ENCODE measurements around the gene TFF3. TPM values are rescaled to one million over a fixed set of nuclear protein-coding genes. Genes with fewer than 3 reads are reported as not detected.

TFF3 gene
- total and polyA plus RNA-seq, 2 of the 4 experiments (the other 2 are of a cell fraction), result not detected

DNA sequence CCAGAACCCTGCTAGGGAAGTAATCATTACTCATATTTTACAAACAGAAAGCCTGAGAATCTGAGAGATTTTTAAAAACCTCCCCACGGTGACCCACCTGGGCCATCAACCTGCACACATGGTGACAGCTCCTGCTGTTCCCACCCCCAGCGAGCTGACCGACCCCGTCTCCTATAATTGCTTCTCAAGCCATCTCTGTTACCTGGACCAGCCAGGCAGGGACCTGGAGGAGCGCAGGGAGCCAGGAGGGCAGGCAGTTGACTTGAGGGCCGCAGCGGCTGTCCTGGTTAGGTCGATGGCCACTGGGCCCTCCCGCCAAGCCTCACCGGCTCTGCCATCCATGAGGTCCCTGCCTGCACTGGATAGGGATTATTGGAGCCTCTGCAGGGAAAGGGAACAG, 27.9 kb upstream of the TFF3 start:
- Histone ChIP-seq H3K23ac (ENCODE audit: low read depth, low read length) (no peak overlapping the region), H3K4me2 (ENCODE audit: low read depth, low read length) (no peak overlapping the region), H2BK15ac (ENCODE audit: low read depth, low read length) (no peak overlapping the region), H3K4me3 (ENCODE audit: insufficient read depth, low read depth, low read length) (no peak overlapping the region), H3K27me3 (ENCODE audit: control insufficient read depth, insufficient read depth, low read length) (peaks cover 16% of the 10 kb centered on the region), H3K4me1 (ENCODE audit: control insufficient read depth, insufficient read depth, low read length) (no peaks in the 10 kb centered on the region), H3K79me1 (ENCODE audit: low read depth in 1 of 2, low read length in 2 of 2) (no peaks in the 10 kb centered on the region), H3K9me1 (ENCODE audit: insufficient read depth, low read length) (no peaks in the 10 kb centered on the region; the same call in 1 of the 2 replicates), H2AK5ac (ENCODE audit: low read depth, low read length) (no peak overlapping the region), H2BK20ac (ENCODE audit: low read depth, low read length) (no peak overlapping the region), H3K4ac (ENCODE audit: low read depth, low read length) (no peak overlapping the region), H3K36me3 (ENCODE audit: control insufficient read depth, insufficient read depth, low read length) (no peaks in the 10 kb centered on the region), H3K18ac (ENCODE audit: low read depth, low read length) (no peak overlapping the region), H3K56ac (ENCODE audit: extremely low read depth, insufficient read depth, low read length) (no peak overlapping the region), H2AK9ac (replicated peaks; ENCODE audit: low read depth, low read length, poor library complexity) (no peak overlapping the region), H4K91ac (ENCODE audit: insufficient read depth, low read depth, low read length) (no peak overlapping the region), H2AFZ (replicated peaks; ENCODE audit: low read length, poor library complexity) (no peak overlapping the region), H3K9me3 (ENCODE audit: control insufficient read depth, insufficient read depth, low read length) (no peaks in the 10 kb centered on the region), H3K14ac (replicated peaks; ENCODE audit: low read depth, low read length) (no peak overlapping the region), H3K9ac (ENCODE audit: low read depth, low read length) (no peak overlapping the region), H4K5ac (ENCODE audit: low read depth, low read length) (no peak overlapping the region), H3K27ac (ENCODE audit: insufficient read depth, low read length) (no peak overlapping the region), H2BK120ac (ENCODE audit: low read depth, low read length) (no peak overlapping the region), H4K20me1 (ENCODE audit: insufficient read depth, low read length) (no peaks in the 10 kb centered on the region), H4K8ac (ENCODE audit: low read depth in 2 of 2, low read length in 2 of 2) (no peak overlapping the region), H2BK5ac (ENCODE audit: low read depth, low read length, poor library complexity, severe bottlenecking) (no peak overlapping the region)
- no peak for DNase-seq
- no peak for ATAC-seq (ENCODE audit: low read depth)
- CTCF ChIA-PET, result no interaction called here
- dilution Hi-C loops (cut with HindIII; ENCODE audit: low sequenced_read_pairs, unreplicated experiment), result no loop called here
- in situ Hi-C loops (cut with MboI; ENCODE audit: low sequenced_read_pairs), result no loop called here
- intact Hi-C loops (cut with micrococcal nuclease), result no loop called here
- POLR2A ChIA-PET (ENCODE audit: unreplicated experiment), result no interaction called here
- 67% methylated on average over 6 of the region's 10 CpGs; no CpG with 5 or more reads in 1 of the 2 experiments for WGBS, 2 experiments (ENCODE audit: extremely low coverage in 2 of 2, insufficient read length in 1 of 2)
- no TSS peak for BruUV-seq (replicated peaks)
- TF ChIP-seq CHD1 (IDR thresholded peaks at IDR 0.05; ENCODE audit: low read depth, low read length), result no peak
- TF ChIP-seq FOS (IDR thresholded peaks at IDR 0.05; ENCODE audit: low read depth, low read length), result no peak
- no peak for TF ChIP-seq POLR2A (IDR thresholded peaks at IDR 0.05; ENCODE audit: low read depth, low read length)
- no peak for TF ChIP-seq SMC3 (IDR thresholded peaks at IDR 0.05; ENCODE audit: low read depth, low read length)
- no peak for TF ChIP-seq MXI1 (IDR thresholded peaks at IDR 0.05; ENCODE audit: borderline replicate concordance, low read depth, low read length)
- TF ChIP-seq, protein P1, sequence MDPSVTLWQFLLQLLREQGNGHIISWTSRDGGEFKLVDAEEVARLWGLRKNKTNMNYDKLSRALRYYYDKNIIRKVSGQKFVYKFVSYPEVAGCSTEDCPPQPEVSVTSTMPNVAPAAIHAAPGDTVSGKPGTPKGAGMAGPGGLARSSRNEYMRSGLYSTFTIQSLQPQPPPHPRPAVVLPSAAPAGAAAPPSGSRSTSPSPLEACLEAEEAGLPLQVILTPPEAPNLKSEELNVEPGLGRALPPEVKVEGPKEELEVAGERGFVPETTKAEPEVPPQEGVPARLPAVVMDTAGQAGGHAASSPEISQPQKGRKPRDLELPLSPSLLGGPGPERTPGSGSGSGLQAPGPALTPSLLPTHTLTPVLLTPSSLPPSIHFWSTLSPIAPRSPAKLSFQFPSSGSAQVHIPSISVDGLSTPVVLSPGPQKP (IDR thresholded peaks at IDR 0.05; ENCODE audit: borderline replicate concordance, low read depth, low read length), result no peak
- TF ChIP-seq RCOR1 (IDR thresholded peaks at IDR 0.05; ENCODE audit: insufficient replicate concordance, low read length), result no peak
- TF ChIP-seq, protein P2, sequence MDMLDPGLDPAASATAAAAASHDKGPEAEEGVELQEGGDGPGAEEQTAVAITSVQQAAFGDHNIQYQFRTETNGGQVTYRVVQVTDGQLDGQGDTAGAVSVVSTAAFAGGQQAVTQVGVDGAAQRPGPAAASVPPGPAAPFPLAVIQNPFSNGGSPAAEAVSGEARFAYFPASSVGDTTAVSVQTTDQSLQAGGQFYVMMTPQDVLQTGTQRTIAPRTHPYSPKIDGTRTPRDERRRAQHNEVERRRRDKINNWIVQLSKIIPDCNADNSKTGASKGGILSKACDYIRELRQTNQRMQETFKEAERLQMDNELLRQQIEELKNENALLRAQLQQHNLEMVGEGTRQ (IDR thresholded peaks at IDR 0.05; ENCODE audit: low read depth, low read length), result no peak
- TF ChIP-seq NFE2L2 (IDR thresholded peaks at IDR 0.05; ENCODE audit: low read depth, low read length), result no peak
- TF ChIP-seq MAZ (IDR thresholded peaks at IDR 0.05; ENCODE audit: borderline replicate concordance, low read depth, low read length), result no peak
- TF ChIP-seq MAFK (IDR thresholded peaks at IDR 0.05; ENCODE audit: low read depth, low read length), result no peak
- TF ChIP-seq BHLHE40 (IDR thresholded peaks at IDR 0.05; ENCODE audit: low read depth, low read length), result no peak
- no peak for TF ChIP-seq RAD21 (IDR thresholded peaks at IDR 0.05; ENCODE audit: low read length)
- no peak for TF ChIP-seq CEBPB (IDR thresholded peaks at IDR 0.05; ENCODE audit: low read depth, low read length)
- no peak for TF ChIP-seq RFX5 (IDR thresholded peaks at IDR 0.05; ENCODE audit: low read depth, low read length)
- no peak for TF ChIP-seq CTCF (conservative IDR thresholded peaks at IDR 0.05; ENCODE audit: low read depth, low read length)
